ENCODE results near the gene LHFPL3. TPM values are rescaled to one million over a fixed set of nuclear protein-coding genes. Genes with fewer than 3 reads are reported as not detected.
A peak's percentile ranks its signal among the peaks of the same experiment; 100 is the strongest.

LHFPL3 gene
- total and polyA plus RNA-seq, 2 of the 13 experiments (the other 11 are each of a cell fraction or from before 2014, with no cell fraction given) = not detected

- TF ChIP-seq SATB2 (CRISPR knock-in tag; IDR thresholded peaks at IDR 0.05) (no peak), GPBP1L1 (CRISPR knock-in tag; IDR thresholded peaks at IDR 0.05) (no peak), ZBTB43 (CRISPR knock-in tag; conservative IDR thresholded peaks at IDR 0.05) (no peak), ZNF383 (CRISPR knock-in tag; IDR thresholded peaks at IDR 0.05; ENCODE audit: borderline replicate concordance) (no peak), POLR2G (IDR thresholded peaks at IDR 0.05; ENCODE audit: low read depth, low read length) (no peak), TSC22D2 (CRISPR knock-in tag; IDR thresholded peaks at IDR 0.05; ENCODE audit: borderline replicate concordance) (no peak), GABPB1 (CRISPR knock-in tag; IDR thresholded peaks at IDR 0.05) (peak; percentile 51; the same call in 1 of the 2 replicates), RARA (CRISPR knock-in tag; IDR thresholded peaks at IDR 0.05) (no peak; the same call in 1 of the 2 replicates), ARHGAP35 (CRISPR knock-in tag; IDR thresholded peaks at IDR 0.05; ENCODE audit: borderline replicate concordance) (no peak), FUBP1 (CRISPR knock-in tag; IDR thresholded peaks at IDR 0.05; ENCODE audit: borderline replicate concordance) (no peak), NBN (conservative IDR thresholded peaks at IDR 0.05) (no peak), ELF3 (CRISPR knock-in tag; IDR thresholded peaks at IDR 0.05) (peak; percentile 42; the same call in 1 of the 2 replicates), ATF1 (CRISPR knock-in tag; IDR thresholded peaks at IDR 0.05) (no peak), SALL1 (CRISPR knock-in tag; IDR thresholded peaks at IDR 0.05) (peak; percentile 65), ATRX (CRISPR knock-in tag; IDR thresholded peaks at IDR 0.05; ENCODE audit: borderline replicate concordance) (no peak), MTA3 (CRISPR knock-in tag; IDR thresholded peaks at IDR 0.05) (no peak), HNRNPH1 (optimal IDR thresholded peaks at IDR 0.05; ENCODE audit: low read depth, low read length) (no peak), BCL3 (CRISPR knock-in tag; IDR thresholded peaks at IDR 0.05) (no peak), ZFP62 (CRISPR knock-in tag; IDR thresholded peaks at IDR 0.05) (no peak), ZNF557 (CRISPR knock-in tag; IDR thresholded peaks at IDR 0.05) (no peak), MAFF (IDR thresholded peaks at IDR 0.05; ENCODE audit: low read depth, low read length) (peak; percentile 69), ZNF543 (CRISPR knock-in tag; IDR thresholded peaks at IDR 0.05) (no peak), AGO2 (optimal IDR thresholded peaks at IDR 0.05; ENCODE audit: low read depth, low read length) (no peak)
Measured at GRCh38 chr7:104883718-104884452, 555.5 kb downstream of the LHFPL3 start (continued).
